ENCODE data around the gene SLC2A4RG.
A peak's percentile ranks its signal among the peaks of the same experiment; 100 is the strongest.

Gene SLC2A4RG

DNA sequence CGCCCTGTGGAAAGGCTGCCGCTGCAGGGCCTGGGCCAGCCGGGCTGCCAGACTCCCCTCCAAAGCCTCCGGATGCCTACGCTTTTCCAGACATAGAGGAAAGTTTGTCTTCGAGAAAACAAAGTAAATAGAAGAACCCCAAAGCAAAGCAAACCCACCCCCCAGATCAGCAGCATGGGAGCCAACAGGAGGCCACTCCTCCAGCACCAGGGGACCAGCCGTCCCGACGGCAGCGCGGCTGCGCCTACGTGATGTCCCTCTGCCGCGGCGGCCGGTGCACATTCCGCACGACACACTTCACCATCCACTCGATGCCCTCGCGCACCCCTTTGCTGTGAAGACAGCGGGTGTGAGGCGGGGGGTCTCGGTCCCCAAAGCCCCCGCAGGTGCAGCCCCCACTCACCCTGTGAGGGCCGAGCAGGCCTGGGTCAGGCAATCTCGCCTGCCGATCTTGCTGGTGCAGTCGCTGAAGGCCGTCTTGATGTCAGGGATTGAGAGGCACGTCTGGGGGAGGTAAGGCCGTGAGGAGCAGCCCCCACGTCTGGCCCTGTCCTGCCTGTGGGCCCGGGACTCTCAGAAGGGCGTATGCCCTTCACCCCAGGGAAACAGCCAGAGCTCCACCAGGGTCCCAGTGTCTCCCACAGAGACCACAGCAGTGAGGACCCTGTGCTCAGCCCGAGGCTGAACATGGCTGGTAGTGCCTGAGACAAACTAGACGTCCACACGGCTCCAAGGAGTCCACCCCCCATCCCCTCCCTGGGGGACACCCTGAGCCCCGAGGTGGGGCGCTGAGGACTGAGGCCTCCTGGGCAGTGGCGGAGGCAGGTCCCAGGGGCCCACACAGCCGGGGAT is 39.2 kb upstream of the SLC2A4RG start:
- no peak for DNase-seq

DNA sequence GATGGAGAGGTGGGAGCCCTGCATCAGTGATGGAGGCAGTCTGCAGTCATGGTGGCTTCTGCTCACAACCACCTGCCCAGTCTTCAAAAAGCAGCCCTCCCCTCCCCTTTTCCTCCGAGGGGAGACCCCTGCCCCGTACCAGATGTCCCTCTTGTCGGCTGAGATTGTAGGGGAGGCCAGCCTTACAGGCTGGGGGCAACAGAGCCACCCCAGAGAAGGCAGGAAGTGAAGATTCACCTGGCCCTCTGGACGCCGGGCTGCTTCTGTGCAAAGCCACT is 38.6 kb upstream of the SLC2A4RG start:
- no peak for DNase-seq

DNA sequence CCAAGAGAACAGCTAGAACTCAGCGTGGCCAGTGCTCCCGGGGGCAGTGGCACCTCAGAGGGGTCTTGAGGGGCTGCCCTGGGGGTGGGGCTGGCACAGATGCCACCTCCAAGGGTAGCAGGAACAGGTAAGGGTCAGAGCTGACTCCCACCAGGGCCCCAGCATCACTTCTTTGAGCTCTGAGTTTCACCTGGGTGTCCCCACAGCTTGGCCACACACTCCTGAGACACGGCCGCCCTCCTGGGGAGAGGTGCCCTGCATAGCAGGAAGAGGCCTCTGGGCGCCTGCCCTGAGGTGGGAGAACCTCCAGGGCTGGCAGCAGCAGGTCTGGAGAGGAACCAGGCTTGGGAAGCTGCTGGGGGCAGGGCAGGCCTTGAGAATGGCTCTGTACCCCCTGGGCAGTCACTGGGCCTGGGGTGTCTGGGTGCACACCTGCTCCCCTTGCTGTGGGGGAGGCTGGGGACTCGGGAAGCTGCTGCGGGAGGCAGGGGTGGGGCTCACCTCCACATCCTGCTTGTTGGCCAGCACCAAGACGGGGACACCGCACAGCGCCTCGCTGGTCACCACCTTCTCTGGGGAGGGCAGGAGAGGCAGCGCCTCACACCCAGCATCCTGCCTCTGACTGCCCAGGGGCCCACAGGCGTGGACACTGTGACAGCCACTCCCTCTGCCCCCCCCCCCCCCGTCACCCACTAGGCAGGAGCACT is 38.1 kb upstream of the SLC2A4RG start:
- DNase-seq: no peak

DNA sequence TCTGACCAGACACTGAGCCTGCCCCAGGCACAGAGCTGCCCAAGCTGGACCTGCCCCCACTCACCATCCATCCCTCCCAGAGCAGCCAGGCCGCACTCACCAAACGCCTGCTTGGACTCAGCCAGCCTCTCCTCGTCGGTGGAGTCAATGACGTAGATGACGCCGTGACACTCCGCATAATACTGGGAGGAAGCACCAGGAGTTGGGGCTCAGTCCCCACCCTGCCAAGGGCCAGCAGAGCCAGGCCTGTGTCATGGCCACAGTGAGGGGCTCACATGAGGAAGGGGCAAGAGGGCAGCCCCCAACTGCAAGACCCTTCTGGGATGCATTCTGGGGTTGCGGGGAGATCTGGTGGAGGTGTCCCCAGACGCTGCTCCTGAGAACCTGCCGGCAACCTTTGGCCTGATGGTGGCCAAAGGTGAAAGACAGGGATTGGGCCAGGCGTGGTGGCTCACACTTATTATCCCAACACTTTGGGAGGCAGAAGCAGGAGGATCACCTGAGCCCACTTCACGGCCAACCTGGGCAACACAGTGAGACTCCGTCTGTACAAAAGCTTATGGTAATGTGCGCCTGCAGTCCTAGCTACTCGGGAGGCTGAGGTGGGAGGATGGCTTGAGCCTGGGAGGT is 37.4 kb upstream of the SLC2A4RG start:
- DNase-seq: no peak

DNA sequence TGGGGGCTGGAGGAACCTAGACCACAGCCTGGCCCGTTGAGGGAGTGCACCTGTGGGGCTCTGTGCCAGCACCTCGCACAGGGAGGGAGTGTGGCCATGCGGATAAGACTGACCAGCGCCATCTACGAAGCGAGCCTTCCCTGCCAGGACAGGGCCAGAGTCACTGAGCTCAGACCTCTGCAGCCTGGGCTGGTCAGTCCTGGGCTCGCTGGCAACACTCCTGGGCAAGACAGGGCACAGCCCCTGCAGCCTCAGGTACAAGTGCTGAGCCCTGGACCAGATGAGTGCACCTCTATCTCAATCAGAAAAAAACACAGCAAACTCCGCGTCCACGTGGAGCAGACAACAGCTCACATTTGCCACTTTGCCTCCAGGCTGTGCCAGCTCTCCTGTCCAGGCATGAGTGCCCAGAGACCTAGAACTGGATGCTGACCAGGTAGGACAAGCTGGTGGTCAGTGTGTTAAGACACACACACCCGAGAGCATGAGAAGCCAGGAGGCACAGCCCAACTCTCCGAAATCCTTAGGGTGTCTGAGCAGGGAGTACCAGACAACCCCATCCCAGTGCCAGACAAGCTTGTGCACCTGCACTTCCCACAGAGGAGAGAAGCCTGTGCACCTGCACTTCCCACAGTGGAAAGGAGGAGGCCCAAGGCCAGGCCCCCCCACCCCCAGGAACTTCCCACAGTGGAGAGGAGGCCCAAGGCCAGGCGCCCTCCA is 36.7 kb upstream of the SLC2A4RG start:
- no peak for DNase-seq

DNA sequence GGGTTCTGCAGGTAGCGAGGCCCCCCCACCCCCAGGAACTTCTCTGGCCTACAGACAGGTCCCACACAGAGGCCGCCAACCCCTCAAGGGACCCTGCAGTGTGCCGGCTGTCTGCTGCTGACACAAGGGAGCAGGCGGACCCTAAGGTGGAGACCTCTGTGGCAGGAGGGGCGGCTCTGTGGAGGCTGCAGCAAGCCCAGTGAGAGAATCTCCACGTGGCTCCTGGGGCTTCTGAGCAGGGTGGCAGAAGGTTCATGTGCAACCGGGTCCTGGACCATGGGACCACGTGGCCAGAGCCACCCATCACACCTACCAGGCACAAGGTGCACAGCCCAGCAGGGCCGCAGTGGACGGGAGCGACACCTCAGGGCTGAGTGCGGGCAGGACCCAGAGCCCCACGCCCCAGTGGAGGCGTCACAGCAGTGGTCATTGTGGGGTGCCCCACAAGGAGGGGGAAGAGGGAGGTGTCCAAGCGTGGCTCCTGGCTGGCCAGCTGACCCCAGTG is 36.1 kb upstream of the SLC2A4RG start:
- no peak for DNase-seq

DNA sequence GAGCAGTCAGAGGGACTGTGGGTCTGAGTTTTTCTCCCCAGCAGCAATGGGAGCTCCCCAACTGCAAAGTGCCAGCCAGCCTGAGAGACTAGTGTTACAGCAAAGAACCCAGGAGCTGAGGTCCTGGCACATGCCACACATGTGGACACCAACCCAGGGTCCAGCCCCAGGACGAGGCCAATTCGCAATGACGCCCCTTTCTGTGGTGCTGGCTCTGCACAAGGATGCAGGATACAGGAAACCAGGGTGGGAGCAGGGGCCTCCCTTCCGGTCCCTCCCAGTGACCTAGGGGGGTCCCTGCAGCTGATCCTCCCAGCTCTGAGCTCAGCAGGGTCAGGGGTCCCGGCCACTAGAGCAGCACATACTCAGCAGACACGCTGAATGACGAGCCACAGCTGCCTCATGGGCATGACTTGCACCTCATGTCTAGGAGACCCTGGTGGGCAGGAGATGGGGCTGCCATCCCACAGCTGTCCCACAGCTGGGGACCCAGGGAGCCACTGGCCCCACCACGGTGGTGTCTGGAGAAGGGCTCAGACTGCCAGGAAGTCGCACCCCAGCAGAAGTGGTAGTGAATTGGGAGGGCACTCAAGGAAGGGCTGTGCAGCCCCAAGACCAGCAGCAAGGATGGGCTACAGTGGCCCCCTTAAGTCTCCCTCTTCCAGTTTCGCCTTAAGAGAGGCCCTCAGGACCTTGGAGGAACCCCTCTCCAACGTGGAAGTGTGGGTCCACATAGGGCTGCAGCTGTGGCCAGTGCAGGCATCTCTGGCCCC is 35.4 kb upstream of the SLC2A4RG start:
- DNase-seq: no peak

DNA sequence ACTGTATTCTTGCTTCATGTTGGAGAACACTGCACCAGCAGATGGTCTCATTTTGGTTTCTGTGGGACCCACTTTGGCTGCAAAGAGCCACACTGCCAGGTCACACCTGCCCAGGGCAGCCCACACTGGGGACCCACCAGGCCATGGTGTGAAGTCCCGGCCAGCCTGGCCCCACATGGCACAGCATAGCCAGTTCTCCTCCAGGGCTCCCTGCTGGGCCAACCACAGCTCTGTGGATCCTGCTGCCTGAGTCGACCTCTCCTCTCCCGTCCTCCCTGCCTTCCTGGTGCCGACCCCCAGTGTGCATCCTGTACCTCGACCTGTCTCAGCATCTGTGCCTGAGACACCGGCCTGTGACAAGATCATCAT is 34.8 kb upstream of the SLC2A4RG start:
- no peak for DNase-seq

DNA sequence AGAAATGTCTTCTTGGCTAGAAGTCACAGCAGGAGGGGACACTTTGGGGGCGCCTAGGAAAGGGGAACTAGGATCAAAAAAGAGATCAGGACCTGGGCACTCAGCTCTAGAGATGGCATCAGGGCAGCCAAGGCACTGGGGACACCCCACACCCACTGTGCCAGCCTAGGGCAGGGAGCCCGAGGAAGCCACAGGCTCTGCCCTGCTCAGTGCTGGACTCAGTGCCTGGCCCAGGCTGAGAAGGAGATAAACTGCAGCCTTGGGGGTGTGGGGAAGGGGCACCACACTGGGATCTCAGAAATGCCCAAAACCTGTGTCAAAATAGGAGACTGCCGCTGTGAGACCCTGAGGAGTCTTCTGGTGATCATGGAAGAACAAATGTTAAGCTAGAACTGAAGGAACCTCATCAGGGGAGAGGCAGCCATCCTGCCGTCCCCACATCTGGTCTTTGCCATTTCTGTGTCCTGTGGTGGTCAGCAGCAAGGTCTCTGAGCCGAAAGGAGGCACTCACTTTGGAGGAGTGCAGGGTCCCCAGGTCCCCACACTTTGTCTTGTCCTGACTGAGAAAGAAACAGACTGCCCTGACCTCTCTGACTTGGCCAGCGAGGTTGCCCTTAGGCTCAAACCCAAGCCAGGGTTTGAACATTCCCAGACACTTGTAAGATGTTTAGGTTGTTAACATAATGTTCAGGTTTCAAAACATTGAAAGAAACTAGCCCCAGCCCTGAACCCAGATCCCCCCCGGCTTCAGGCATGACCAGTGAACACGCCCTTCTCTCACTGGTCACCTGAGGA is 34.1 kb upstream of the SLC2A4RG start:
- no peak for DNase-seq

DNA sequence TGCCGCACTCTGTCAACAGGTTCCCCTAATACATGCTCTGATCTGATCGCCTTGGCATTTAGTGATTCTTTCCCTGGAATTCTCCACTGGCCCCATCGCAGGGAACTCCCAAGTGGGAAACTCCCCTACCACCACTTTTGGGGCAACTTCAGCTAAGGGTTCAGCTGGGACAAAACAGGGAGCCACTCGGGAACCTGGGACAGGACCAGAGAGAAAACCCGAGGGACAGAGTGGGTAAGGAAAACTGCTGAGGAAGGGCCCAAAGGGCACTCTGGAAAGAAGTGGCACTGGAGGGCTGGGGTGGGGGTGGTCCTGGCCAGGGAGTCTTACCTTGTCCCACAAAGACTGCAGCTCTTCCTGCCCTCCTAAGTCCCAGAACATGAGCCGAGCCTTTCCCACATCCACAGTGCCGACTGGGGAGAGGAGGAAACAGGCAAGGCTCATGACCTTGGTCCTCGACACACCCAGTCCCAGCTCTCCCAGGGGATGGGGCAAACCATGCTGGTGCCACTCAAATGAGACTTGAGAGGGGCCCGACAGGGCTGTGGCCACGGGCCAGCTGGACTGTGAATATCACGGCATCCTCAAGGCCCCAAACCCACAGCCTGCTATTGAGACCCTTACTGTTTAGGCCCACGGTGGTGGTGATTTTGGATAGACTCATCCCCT is 33.4 kb upstream of the SLC2A4RG start:
- DNase-seq: no peak

DNA sequence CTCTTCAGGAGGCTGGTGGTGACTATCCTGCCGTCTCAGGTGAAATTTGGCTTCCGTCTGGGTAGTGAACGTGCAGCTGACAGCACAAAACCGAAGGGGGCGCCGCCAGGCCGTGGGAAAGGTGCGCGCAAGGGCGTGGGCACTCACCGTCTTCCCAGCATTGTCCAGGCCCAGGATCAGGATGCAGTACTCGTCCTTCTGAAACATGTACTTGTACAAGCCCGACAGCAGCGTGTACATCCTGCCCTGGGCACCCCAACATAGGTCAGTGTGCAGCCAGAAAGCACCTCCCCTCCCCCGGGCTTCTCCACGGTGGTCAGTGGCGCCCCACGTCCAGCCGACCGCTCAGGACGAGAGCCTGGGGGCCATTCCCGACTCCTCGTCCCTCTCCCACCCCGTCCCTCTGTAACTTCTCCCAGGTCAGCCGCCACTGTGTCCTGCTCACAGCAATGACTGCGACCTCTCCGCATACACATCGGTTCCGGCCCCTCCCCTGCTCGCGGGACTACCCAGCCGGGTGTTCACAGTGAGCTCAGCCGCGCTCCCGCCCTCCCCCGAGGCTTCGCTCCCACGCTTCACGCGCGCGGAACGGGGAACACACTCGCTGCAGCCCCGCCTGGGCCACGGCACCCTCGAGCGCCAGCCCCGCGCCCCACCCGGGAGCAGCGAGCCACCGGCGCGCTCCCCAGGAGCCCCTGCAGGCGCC is 32.6 kb upstream of the SLC2A4RG start:
- no peak for DNase-seq

DNA sequence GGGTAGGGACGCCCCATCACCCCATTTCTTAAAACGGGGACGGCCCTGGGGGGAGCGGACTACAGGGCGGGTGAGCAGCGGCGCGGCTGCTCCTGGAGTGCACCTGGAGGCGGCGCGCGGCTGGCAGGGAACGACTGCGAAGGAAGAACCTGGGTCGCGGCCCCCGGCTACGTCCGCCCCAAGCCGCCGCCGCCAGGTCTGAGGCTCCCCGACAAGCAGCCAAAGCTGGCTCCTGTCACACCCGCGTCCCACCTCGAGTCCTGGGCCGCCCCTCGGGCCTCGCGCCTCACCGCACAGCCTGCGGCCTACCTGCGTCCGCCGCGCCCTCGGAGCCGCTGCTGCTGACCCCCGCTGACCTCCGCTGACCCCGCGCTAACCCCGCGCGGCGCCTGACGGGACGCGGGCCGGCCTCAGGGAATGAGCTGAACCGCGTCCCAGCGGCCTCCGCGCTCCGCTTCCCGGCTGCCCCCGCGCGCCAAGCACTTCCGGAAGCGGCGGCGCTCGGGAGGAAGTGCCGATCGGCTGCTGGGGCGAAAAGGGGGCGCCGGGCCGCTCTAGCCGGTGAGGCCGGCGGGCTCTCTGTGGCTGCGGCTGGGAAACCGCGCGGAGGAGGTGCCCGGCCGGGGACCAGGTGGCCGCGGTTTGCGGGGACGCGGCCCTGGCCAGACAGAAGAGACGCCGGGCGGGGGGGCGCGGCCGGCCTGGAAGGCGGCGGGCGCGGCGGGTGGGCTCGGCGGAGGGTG is 31.8 kb upstream of the SLC2A4RG start, which contains the start of the genes ARFRP1 and ZGPAT:
TSS of gene ARFRP1 (minus strand) at position 419 of the 743 bp plus-strand sequence. CDS start 885 bp downstream, outside the sequence.
TSS of gene ZGPAT (plus strand) at position 482 of the 743 bp plus-strand sequence. CDS start 542 bp downstream, outside the sequence.
- DNase-seq: peak; percentile 93

DNA sequence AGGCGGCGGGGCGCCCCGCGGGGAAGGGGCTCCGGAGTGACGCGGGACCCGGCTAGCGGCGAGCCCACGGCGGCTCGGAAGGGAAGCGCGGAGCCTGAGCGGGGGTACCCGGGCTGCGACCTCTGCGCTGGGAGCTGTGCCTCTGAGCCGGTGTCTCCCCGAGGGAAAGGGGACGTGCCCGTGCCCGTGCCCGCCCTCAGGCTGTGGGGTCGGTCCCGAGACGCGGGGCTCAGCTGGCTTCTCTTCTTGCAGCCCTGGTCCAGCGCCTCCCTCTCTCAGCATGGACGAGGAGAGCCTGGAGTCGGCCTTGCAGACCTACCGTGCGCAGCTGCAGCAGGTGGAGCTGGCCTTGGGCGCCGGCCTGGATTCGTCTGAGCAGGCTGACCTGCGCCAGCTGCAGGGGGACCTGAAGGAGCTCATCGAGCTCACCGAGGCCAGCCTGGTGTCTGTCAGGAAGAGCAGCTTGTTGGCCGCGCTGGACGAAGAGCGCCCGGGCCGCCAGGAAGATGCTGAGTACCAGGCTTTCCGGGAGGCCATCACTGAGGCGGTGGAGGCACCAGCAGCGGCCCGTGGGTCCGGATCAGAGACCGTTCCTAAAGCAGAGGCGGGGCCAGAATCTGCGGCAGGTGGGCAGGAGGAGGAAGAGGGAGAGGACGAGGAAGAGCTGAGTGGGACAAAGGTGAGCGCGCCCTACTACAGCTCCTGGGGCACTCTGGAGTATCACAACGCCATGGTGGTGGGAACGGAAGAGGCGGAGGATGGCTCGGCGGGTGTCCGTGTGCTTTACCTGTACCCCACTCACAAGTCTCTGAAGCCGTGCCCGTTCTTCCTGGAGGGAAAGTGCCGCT is 31.1 kb upstream of the SLC2A4RG start:
- DNase-seq: peak; percentile 46

DNA sequence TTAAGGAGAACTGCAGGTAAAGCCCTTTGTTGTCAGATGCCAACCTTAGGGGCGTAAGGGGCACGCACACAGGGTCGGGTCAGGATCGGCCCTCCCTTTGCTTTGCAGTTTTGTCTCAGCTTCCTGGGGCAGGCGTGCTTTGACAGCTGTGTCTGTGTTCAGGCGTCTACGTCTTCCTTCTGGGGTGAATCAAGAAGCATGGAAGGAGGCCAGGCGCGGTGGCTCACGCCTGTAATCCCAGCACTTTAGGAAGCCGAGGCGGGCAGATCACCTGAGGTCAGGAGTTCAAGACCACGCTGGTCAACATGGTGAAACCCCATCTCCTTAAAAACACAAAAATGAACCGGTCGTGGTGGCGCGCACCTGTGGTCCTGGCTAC is 30.4 kb upstream of the SLC2A4RG start:
- DNase-seq: no peak

DNA sequence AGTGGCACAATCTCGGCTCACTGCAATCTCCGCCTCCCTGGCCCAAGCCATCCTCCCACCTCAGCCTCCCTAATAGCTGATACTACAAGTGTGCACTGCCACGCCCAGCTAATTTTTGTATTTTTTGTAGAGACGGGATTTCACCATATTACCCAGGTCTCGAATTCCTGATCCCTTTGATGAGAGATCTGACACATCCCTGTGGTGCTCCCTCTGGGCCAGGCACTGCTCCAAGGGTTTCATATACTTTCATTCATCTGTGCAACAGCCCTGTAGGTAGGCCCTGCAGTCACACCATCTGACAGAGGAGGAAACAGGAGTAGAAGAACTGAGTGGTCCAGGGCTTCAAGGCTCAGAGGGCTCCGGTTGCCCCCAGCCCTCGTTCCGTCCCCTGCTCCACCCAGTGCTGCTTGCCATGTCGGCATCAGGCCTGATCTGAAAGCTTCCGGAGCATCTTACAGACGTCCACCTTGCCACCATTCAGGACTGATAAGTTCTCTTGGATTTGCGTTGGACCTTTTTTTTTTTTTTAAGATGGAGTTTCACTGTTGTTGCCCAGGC is 28.4 kb upstream of the SLC2A4RG start:
- no peak for DNase-seq

DNA sequence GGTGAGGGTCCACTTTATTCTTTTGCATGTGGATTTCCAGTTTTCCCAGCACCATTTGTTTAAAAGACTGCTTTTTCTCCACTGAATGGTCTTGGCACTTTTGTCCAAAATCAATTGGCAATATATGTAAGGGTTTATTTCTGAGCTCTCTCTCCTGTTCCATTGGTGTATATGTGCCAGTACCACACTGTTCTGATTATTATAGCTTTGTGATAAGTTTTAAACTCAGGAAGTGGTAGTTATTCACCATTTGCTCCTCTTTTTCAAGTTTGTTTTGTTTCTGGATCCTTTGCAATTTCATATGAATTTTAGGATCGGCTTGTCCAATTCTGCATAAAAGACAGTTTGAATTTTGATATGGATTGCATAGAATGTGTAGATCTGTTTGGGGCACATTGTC is 27.4 kb upstream of the SLC2A4RG start:
- no peak for DNase-seq

DNA sequence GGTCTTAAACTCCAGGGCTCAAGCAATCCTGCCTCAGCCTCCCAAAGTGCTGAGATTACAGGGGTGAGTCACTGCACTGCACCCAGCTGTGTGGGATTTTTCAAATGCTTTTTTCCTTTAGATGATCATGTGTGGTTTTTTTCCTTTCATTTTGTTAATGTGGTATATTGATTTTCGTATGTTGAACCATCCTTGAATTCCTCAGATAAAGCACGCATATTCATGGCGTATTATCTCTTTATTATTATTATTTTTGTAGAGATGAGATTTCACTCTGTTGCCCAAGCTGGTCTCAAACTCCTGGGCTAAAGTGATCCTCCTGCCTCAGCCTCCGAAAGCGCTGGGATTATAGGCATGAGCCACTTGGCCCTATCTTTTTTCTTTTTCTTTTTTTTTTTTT is 24.7 kb upstream of the SLC2A4RG start:
- no peak for DNase-seq

DNA sequence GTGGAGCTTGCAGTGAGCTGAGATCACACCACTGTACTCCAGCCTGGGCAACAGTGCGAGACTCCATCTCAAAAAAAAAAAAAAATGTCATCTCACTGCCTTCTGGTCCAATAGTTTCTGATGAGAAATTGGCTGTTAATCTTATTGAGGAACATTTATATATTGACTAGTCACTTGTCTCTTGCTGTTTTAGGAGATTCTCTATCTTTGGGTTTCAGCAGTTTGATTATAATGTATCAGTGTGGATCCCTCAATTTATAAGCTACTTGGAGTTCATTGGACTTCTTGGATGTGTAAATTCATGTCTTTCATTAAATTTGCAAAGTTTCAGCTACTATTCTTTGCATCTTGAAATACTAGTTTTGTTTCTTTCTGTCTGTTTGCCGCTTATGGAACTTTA is 20.6 kb upstream of the SLC2A4RG start:
- no peak for DNase-seq

Measured in retina (tissue), 1 donor.